Epithelial cell of proximal tubule (primary cell): ENCODE data around the gene ZBTB18. TPM values are rescaled to one million over a fixed set of nuclear protein-coding genes. Genes with fewer than 3 reads are reported as not detected.
A peak's percentile ranks its signal among the peaks of the same experiment; 100 is the strongest.

Experiments used
- DNase-seq: peaks from one replicate; pipeline ENCODE4 v3.0.0-alpha.2; 2011; ENCODE audit warnings: low read depth
- H3K4me3 ChIP-seq: 2 replicates; pipeline ENCODE4 v1.5.1; 2011; ENCODE audit warnings: low read depth, mild to moderate bottlenecking, low read length
- total RNA-seq: library from RNA; depleted of rRNA; stranded (reverse); fragments of >200 nt; gene quantifications from 2 replicates; pipeline ENCODE4 v1.2.3, GENCODE V29; 2015
- TF ChIP-seq, protein P1 (sequence below): conservative IDR thresholded peaks from 2 replicates; pipeline ENCODE4 v1.5.1; 2012; ENCODE audit warnings: low read depth, mild to moderate bottlenecking, low read length

Gene ZBTB18
- total RNA-seq, 1 donor from 2014 or later = 7.9 TPM

DNA sequence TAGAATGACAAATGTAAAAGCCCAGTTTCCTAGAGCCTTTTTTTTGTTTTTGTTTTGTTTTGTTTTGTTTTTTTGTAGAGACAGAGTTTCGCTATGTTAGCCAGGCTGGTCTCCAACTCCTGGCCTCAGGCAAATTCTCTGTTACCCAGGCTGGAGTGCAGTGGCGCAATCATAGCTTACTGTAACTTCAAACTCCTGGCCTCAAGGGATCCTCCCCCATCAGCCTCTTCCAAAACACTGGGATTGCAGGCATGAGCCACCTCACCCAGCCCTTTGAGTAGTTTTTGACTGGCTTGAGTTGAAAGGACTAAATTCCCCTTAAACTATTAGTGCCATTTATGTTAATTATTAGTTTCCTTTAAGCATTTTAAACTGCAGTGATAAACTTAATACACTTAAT, 28.8 kb upstream of the ZBTB18 start:
- no peak overlapping the region for H3K4me3 ChIP-seq
- DNase-seq = no peak
- TF ChIP-seq, protein P1, sequence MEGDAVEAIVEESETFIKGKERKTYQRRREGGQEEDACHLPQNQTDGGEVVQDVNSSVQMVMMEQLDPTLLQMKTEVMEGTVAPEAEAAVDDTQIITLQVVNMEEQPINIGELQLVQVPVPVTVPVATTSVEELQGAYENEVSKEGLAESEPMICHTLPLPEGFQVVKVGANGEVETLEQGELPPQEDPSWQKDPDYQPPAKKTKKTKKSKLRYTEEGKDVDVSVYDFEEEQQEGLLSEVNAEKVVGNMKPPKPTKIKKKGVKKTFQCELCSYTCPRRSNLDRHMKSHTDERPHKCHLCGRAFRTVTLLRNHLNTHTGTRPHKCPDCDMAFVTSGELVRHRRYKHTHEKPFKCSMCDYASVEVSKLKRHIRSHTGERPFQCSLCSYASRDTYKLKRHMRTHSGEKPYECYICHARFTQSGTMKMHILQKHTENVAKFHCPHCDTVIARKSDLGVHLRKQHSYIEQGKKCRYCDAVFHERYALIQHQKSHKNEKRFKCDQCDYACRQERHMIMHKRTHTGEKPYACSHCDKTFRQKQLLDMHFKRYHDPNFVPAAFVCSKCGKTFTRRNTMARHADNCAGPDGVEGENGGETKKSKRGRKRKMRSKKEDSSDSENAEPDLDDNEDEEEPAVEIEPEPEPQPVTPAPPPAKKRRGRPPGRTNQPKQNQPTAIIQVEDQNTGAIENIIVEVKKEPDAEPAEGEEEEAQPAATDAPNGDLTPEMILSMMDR = no peak

DNA sequence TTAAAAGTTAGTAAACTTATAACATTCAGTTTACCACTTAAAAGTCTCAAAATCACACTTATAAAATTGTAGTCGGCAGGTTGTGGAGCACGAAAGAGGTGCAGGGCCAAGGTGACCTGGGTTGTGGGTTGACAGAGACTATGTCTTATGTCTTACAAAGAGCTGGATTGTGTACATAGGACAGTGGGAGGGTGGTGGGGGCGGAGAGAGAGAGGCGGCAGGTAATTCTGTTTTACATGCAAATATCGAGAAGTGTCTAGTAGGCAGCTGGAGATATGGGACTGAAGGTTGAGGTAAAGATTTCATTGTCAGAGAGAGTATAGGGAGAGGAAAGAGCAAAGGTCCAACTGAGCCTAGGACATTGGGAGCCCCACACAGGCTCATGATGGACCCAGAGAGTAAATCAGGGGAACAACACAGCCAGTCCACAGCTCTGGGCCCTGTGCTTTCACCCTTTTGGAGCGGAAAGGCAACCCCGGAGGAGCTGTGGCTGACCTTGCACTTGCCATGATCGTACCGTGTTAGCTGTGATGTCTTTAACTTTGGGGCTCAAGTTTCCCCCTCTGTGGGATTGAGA, 28.1 kb upstream of the ZBTB18 start:
- DNase-seq = no peak
- H3K4me3 ChIP-seq = no peak overlapping the region
- TF ChIP-seq, protein P1 = no peak

DNA sequence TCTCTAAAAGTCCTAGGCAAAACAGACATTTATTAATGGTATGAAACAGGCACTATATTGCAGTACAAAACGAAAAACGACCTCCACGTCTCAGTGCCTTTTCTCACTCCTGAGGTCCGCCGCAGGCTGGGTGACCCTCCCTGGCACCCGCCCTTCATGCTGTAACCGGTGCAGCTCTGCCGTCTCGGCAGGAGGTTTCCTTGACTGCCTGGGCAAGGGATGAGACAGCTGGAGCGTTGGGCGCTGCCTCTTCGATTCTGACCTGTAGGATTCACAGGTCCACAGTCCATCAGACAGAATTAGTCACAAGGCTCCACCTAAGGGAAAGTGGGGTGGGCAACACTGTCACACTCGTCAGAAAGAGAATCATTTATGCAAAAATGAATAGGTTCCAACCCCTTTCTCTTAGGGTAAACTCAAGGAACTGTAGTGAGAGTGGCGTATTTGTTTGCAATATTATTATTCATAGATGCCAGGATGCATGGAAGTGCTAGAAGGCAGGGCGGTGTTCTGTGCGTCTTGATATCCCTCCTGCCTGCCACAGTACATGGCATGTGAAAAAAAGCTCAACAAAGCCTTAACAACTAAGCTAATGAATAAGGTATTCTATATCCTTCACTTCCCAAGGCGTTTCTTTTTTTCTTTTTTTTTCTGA, 23.5 kb upstream of the ZBTB18 start:
- no peak overlapping the region for H3K4me3 ChIP-seq
- TF ChIP-seq, protein P1 = no peak
- no peak for DNase-seq

DNA sequence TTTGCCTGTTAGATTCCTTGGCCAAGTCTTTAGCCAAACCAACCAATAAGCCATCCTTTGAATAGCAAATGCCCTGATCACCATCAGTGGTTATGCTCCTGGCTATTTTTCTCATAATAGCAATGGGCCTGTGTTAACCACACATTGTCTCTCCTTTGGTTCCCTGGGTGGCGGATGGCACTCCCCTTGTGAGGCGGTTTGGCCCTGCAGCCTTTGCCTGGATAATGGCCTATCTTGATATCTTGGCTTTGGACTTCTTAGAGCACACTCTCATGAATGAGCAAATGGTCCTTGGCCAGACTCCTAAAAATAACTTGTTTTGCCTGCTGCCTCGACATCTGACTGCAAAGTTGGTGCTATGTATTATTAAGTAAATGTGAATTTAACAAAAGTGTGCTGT, 22.4 kb upstream of the ZBTB18 start:
- no peak overlapping the region for H3K4me3 ChIP-seq
- TF ChIP-seq, protein P1 = no peak
- DNase-seq = no peak

DNA sequence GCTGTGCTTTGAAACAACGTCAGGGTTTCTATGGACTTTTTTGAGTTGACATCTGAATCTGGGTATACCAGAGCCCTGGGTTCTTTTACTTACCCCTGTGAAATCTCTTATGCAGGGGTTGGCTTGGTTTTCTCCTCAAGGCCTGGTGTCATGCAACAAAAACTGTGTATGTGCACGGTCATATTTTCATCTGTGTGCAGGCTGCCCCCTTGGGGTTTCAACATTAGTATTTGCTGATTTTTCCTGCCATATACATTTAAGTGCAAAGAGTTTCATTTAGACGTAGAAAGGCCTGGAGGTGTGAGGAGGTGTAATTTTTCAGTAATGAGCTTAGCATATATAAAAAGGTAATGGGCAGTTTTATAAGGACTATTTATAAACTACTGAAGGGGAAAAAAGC, 22.0 kb upstream of the ZBTB18 start:
- TF ChIP-seq, protein P1 = peak; percentile 17
- DNase-seq = no peak
- no peak overlapping the region for H3K4me3 ChIP-seq

DNA sequence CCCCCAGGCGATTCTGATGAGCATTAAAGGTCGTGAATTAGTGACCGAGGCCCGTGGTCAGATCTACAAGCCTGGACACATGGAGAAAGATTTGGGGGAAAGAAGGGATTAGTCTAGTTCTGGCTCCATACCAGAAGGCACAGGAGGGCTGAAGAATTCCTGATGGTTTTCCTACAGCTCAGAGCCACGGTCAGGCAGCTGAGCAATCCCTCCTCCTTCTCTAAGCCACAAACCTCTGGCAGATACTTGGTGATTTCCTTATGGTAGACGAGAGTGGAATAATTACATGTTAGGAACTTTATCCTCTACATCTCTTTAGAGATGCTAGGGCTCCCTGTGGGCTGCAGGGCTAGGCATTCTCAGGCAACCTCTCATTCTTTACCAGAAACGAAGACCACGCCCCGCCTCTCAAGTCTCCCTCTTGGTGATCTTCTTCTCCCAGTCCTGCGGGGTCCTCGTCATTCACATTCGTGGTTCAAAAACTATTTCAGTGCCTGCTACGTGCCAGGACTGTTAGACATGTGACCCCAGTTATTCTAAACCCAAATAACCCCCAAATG, 20.5 kb upstream of the ZBTB18 start:
- H3K4me3 ChIP-seq = no peak overlapping the region
- TF ChIP-seq, protein P1 = no peak
- no peak for DNase-seq

DNA sequence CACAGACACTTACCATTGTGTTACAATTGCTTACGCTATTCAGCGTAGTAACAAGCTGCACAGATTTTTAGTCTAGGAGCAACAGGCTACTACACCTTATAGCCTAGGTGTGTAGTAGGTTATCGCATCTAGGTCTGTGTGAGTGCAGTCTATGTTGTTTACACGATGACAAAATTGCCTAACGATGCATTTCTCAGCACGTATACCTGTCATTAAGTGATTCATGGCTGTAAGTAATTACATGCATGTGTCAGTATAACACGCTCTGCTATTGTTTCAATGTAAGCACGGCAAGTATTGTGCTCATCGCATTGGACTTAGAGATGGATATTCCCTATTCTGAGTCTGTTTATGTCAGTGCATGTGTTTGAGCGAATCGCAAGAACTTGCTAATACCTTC, 15.7 kb upstream of the ZBTB18 start:
- no peak overlapping the region for H3K4me3 ChIP-seq
- TF ChIP-seq, protein P1 = no peak
- DNase-seq = no peak
